Ovary (tissue), 9 donors: ENCODE results near the gene FBP1. TPM values are rescaled to one million over a fixed set of nuclear protein-coding genes. Genes with fewer than 3 reads are reported as not detected.

Experiments
- DNase-seq, 5 donors: peaks; one replicate each; pipeline ENCODE4 v3.0.0-alpha.2; 2019 to 2020
- H3K27ac ChIP-seq, 2 donors: fragments of 200-600 bp; one replicate each; pipeline versions ENCODE4 v1.5.1 to v1.8.0; 2019 to 2022
- H3K27me3 ChIP-seq: fragments of 200-600 bp; one replicate; pipeline ENCODE4 v1.8.0; 2022
- H3K36me3 ChIP-seq: fragments of 200-600 bp; sonication (generic); one replicate; pipeline ENCODE4 v1.5.1; 2019
- H3K4me1 ChIP-seq: one replicate; pipeline ENCODE4 v1.8.1; 2013; ENCODE audit warnings: mild to moderate bottlenecking, moderate library complexity; ENCODE audit not compliant: insufficient read depth
- H3K4me3 ChIP-seq: fragments of 200-600 bp; sonication (generic); one replicate; pipeline ENCODE4 v1.5.1; 2017
- H3K9me3 ChIP-seq, 2 donors: fragments of 200-600 bp in 1 of 2; sonication (generic) in 1 of 2; one replicate each; pipeline versions ENCODE4 v1.5.1 to v1.8.1; 2013 to 2019; ENCODE audit warnings: mild to moderate bottlenecking in 1 of 2, moderate library complexity in 1 of 2
- EP300 ChIP-seq: sonication (generic); formaldehyde crosslinking; IDR thresholded peaks from one replicate; pipeline ENCODE4 v1.6.1; 2017; ENCODE audit warnings: antibody characterized with exemption
- POLR2A ChIP-seq: fragments of 450-650 bp; IDR thresholded peaks from one replicate; pipeline ENCODE4 v1.6.1; 2017; ENCODE audit warnings: antibody characterized with exemption, mild to moderate bottlenecking, moderate library complexity
- WGBS, 3 donors: extraction: QIAGEN DNeasy Blood & Tissue Kit in 1 of 3; methylation state at CpG; one replicate each; pipeline versions ENCODE4 v1.1.5 to v1.1.7; 2013 to 2017; 5-methylcytosine and 5-hydroxymethylcytosine counted together
- intact Hi-C, 4 donors: fragments of 100-400 bp; cut with DNase I; formaldehyde crosslinking; loops; one replicate each; pipeline versions ENCODE4 v1.11.0 to v1.15.1; 2022 to 2023
- polyA plus RNA-seq, 2 donors: library from polyadenylated mRNA; stranded (reverse); fragments of 200-250 nt in 1 of 2; fragments of 350-450 nt in 1 of 2; fragmentation: Illumina TruSeq in 1 of 2; extraction: RNeasy Lipid Tissue Mini Kit (QIAGEN cat#74804) in 1 of 2; gene quantifications; one replicate each; pipeline ENCODE4 v1.2.3, GENCODE V29; 2013 to 2014
- total RNA-seq, 7 donors: library from RNA; depleted of rRNA in 2 of 7; stranded (reverse); fragments of >200 nt in 2 of 7; fragmentation: NEBNext Ultra II Directional in 3 of 7; extraction: Animal tissue kit (Norgen Biotek cat#: 25700) in 3 of 7; gene quantifications; one replicate each; pipeline versions ENCODE4 v1.1.0 to v1.2.4, GENCODE V29; 2016 to 2023
- TF ChIP-seq, protein P1 (sequence below), 3 donors: fragments of 450-650 bp in 2 of 3; fragments of 200-600 bp in 1 of 3; IDR thresholded peaks; one replicate each; pipeline versions ENCODE4 v1.5.1 to v1.8.0; 2016 to 2022; ENCODE audit warnings: antibody characterized with exemption in 3 of 3, mild to moderate bottlenecking in 1 of 3
- donor health status: DM: no; HTN: no; CAD: no; lungs with moderate emphysema.
- donor health status: DM: no; HTN: no; CAD: no.
- donor health status: Bipolar disorder and iron deficiency.
- donor health status: DM: yes; HTN: yes; CAD: no.
- donor health status: DM: no; HTN: no; CAD: no.
- donor health status: DM: yes; HTN: yes; CAD: no.

FBP1 gene
- total and polyA plus RNA-seq, 9 donors = 0.30 to 16.9 (median 2.9) TPM

DNA sequence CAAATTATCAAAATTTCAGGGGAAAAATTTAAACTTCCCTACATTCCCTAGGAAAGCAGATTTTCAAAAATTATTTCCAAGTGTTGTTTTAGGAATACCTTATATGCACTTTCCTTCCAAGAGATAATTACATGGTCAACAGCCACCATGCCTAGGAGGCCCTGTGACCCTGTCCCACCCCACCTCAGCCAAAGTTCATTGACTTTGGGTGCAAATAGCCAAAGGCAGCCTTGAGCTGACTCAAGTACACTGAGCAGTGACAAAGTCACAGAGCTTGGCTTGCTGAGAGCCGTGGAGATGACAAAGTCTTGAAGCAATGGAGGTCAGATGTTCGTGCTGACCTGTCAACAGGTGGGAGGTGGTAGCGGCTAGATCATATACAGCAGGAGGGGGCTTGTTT, 24.3 kb upstream of the FBP1 start:
- Histone ChIP-seq H3K27ac (no peak overlapping the region), H3K36me3 (no peaks in the 10 kb centered on the region), H3K9me3 (no peaks in the 10 kb centered on the region), H3K27me3 (no peaks in the 10 kb centered on the region), H3K4me3 (no peak overlapping the region), H3K4me1 (no peaks in the 10 kb centered on the region)
- intact Hi-C loops = no loop called here
- WGBS, 3 donors = 97 to 98% (median 97%) methylated on average over 3 of the region's 3 CpGs
- TF ChIP-seq EP300 = no peak
- TF ChIP-seq, protein P1, sequence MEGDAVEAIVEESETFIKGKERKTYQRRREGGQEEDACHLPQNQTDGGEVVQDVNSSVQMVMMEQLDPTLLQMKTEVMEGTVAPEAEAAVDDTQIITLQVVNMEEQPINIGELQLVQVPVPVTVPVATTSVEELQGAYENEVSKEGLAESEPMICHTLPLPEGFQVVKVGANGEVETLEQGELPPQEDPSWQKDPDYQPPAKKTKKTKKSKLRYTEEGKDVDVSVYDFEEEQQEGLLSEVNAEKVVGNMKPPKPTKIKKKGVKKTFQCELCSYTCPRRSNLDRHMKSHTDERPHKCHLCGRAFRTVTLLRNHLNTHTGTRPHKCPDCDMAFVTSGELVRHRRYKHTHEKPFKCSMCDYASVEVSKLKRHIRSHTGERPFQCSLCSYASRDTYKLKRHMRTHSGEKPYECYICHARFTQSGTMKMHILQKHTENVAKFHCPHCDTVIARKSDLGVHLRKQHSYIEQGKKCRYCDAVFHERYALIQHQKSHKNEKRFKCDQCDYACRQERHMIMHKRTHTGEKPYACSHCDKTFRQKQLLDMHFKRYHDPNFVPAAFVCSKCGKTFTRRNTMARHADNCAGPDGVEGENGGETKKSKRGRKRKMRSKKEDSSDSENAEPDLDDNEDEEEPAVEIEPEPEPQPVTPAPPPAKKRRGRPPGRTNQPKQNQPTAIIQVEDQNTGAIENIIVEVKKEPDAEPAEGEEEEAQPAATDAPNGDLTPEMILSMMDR (IDR thresholded peaks at IDR 0.05) = no peak
- TF ChIP-seq POLR2A = no peak
- DNase-seq = no peak

DNA sequence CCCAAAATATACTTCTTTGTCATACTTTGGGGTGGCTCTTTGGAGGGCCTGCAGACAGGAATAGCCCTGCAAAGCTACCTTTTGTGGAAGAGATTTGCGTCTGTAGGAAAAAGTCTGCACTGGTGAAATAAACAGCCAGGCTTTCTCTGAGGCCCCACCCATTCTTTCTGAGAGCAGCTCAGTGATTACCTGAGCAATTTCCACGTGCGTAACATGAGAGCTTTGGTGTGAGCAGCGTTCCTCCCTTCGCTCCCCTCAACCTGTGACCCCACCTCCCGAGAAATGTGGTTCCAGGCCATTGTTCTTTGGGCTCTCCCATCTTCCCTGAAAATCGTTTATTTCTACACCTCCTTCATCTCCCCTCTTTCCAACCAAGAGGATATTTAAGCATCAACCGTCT, 23.8 kb upstream of the FBP1 start:
- no peak for DNase-seq
- H3K36me3 ChIP-seq = no peaks in the 10 kb centered on the region
- TF ChIP-seq, protein P1 (IDR thresholded peaks at IDR 0.05) = no peak
- H3K9me3 ChIP-seq = no peaks in the 10 kb centered on the region
- H3K27me3 ChIP-seq = no peaks in the 10 kb centered on the region
- no peak overlapping the region for H3K27ac ChIP-seq
- H3K4me3 ChIP-seq = no peak overlapping the region
- 67 to 75% (median 74%) methylated on average over 8 of the region's 8 CpGs for WGBS, 3 donors
- no peaks in the 10 kb centered on the region for H3K4me1 ChIP-seq
- intact Hi-C loops = no loop called here

DNA sequence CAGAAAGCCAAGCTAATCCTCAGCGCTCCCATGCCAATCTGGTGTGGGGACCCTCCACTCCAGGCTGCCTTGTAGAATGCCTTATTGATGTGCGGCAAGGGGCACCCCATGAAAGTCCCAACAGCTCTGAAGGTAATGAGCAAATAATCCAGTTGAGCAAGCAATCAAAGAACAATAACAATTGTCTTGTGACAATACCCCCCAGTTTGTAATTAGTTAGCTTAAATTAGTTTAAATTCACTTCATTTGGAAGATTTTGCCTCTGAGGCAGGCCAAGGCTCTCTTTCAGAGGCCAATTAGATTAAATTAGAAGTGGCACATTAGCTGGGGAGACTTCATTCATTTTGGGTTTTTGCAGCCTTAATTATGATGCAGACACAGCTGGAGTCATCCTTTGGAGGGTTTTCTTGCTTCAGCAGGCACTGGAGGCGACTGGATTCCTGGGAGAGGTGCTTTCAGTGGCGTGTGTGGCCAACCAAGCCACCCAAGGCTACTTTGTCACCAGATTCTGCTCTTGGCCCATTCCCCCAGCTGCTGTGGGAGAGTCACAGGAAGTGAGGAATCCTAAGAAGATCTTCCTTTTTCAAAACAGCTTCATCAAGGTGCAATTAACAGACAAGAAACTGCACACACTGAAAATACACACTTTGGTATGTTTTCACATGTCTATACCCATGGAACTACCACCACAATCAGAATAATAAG, 17.9 kb upstream of the FBP1 start:
- H3K4me3 ChIP-seq = no peak overlapping the region
- no peak overlapping the region for H3K27ac ChIP-seq
- TF ChIP-seq POLR2A (no peak), EP300 (no peak)
- TF ChIP-seq, protein P1 (IDR thresholded peaks at IDR 0.05) = no peak
- H3K4me1 ChIP-seq = no peaks in the 10 kb centered on the region
- H3K27me3 ChIP-seq = no peaks in the 10 kb centered on the region
- H3K36me3 ChIP-seq = no peaks in the 10 kb centered on the region
- H3K9me3 ChIP-seq = no peaks in the 10 kb centered on the region
- 84 to 90% (median 87%) methylated on average over 4 of the region's 4 CpGs for WGBS, 3 donors
- intact Hi-C loops = no loop called here
- DNase-seq = no peak

DNA sequence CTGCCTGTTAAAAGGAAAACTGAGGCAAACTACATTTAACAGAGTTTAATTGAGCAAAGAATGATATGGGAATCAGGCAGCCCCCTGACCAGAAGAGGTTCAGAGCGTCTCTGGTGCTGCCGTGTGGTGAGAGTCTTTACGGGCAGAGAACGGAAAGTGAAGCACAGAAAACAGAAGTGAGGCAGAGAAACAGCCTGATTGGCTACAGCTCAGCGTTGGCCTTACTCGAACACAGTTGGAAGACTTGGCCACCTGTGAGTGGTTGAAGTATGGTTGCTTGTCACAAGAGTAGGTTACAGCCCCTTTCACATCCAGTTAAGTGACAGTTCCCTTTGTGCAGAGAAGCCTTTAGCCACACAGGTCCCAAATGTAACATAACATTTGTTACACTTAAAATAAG, 16.9 kb upstream of the FBP1 start:
- no peaks in the 10 kb centered on the region for H3K4me1 ChIP-seq
- no peaks in the 10 kb centered on the region for H3K36me3 ChIP-seq
- no peak overlapping the region for H3K27ac ChIP-seq
- TF ChIP-seq POLR2A (no peak), EP300 (no peak)
- TF ChIP-seq, protein P1 (IDR thresholded peaks at IDR 0.05) = no peak
- intact Hi-C loops = no loop called here
- H3K27me3 ChIP-seq = no peaks in the 10 kb centered on the region
- H3K9me3 ChIP-seq = no peaks in the 10 kb centered on the region
- DNase-seq = no peak
- no peak overlapping the region for H3K4me3 ChIP-seq
- 1 to 8% (median 6%) methylated on average over 6 of the region's 6 CpGs for WGBS, 3 donors
